B cell (primary cell): ENCODE data around the gene GAREM1. TPM values are rescaled to one million over a fixed set of nuclear protein-coding genes. Genes with fewer than 3 reads are reported as not detected.

Source experiments
- ATAC-seq: fragments of 200-7000 bp; cut with Tn5 transposase; one replicate; pipeline ENCODE4 v1.10.0; 2021; ENCODE audit warnings: low read depth, mild to moderate bottlenecking, moderate number of reproducible peaks, moderate library complexity
- CTCF ChIA-PET: fragments of 350-600 bp; sonication (Branson Sonifier 250); formaldehyde crosslinking; loops from one replicate; lab custom pipeline; 2021; ENCODE audit warnings: antibody characterized with exemption, inconsistent platforms; lab: Charles Lee
- POLR2A ChIA-PET: fragments of 350-600 bp; sonication (Branson Sonifier 250); formaldehyde crosslinking; loops from one replicate; lab custom pipeline; 2021; ENCODE audit warnings: antibody characterized with exemption; lab: Charles Lee
- DNase-seq: peaks from one replicate; pipeline ENCODE4 v3.0.0; 2013
- H2AFZ ChIP-seq: 2 replicates; pipeline ENCODE4 v1.6.1; 2012; ENCODE audit warnings: mild to moderate bottlenecking, low read depth, low read length; ENCODE audit not compliant: insufficient read depth, poor library complexity, severe bottlenecking
- H3K27ac ChIP-seq, 2 donors: 1 replicate in 1 of 2; 2 replicates in 1 of 2; pipeline ENCODE4 v1.5.1; 2012 to 2013; ENCODE audit warnings: low read length in 2 of 2, mild to moderate bottlenecking in 2 of 2, moderate library complexity in 1 of 2
- H3K27me3 ChIP-seq, 4 experiments: fragments of 200-600 bp in 1 of 4; sonication (generic) in 1 of 4; replicated peaks in 1 of 4; 1 replicate in 2 of 4; 2 replicates in 2 of 4; pipeline versions ENCODE4 v1.6.1 to v1.7.0; 2013 to 2016; ENCODE audit warnings: low read length in 3 of 4, mild to moderate bottlenecking in 2 of 4, mixed read lengths in 1 of 4, moderate library complexity in 1 of 4; ENCODE audit not compliant: insufficient read depth in 4 of 4, control insufficient read depth in 3 of 4; ENCODE audit errors: control extremely low read depth in 1 of 4
- H3K36me3 ChIP-seq, 2 experiments: replicated peaks in 1 of 2; 1 replicate in 1 of 2; 2 replicates in 1 of 2; pipeline versions ENCODE4 v1.6.1 to v1.7.1; 2013; ENCODE audit warnings: low read length in 1 of 2; ENCODE audit not compliant: insufficient read depth in 2 of 2, control insufficient read depth in 1 of 2; ENCODE audit errors: control extremely low read depth in 1 of 2, extremely low read depth in 1 of 2
- H3K4me1 ChIP-seq, 2 donors: fragments of 200-600 bp in 1 of 2; sonication (generic) in 1 of 2; 1 replicate in 1 of 2; 2 replicates in 1 of 2; pipeline versions ENCODE4 v1.5.1 to v1.6.1; 2013 to 2017; ENCODE audit warnings: low read length in 2 of 2; ENCODE audit not compliant: control insufficient read depth in 2 of 2, insufficient read depth in 2 of 2
- H3K4me2 ChIP-seq: replicated peaks from 2 replicates; pipeline ENCODE3; 2012; ENCODE audit warnings: mild to moderate bottlenecking, low read depth, low read length; ENCODE audit not compliant: poor library complexity, severe bottlenecking
- H3K4me3 ChIP-seq, 5 experiments: fragments of 200-600 bp in 1 of 5; sonication (generic) in 1 of 5; 1 replicate in 3 of 5; 2 replicates in 2 of 5; pipeline versions ENCODE4 v1.5.1 to v1.7.0; 2011 to 2016; ENCODE audit warnings: low read length in 4 of 5, mild to moderate bottlenecking in 4 of 5, low read depth in 2 of 5, control low read depth in 1 of 5, moderate library complexity in 1 of 5; ENCODE audit not compliant: insufficient read depth in 1 of 5; ENCODE audit errors: control extremely low read depth in 1 of 5, extremely low read depth in 1 of 5
- H3K79me2 ChIP-seq: fragments of 200-600 bp; sonication (generic); one replicate; pipeline ENCODE4 v1.6.0; 2016; ENCODE audit warnings: low read length; ENCODE audit not compliant: control insufficient read depth, insufficient read depth
- H3K9ac ChIP-seq: fragments of 200-600 bp; sonication (generic); 2 replicates; pipeline ENCODE4 v1.6.1; 2017; ENCODE audit warnings: mild to moderate bottlenecking, low read length, moderate library complexity
- H3K9me3 ChIP-seq, 3 donors: one replicate each; pipeline versions ENCODE4 v1.6.1 to v1.7.1; 2013; ENCODE audit warnings: low read length in 2 of 3; ENCODE audit not compliant: control insufficient read depth in 2 of 3, insufficient read depth in 1 of 3; ENCODE audit errors: control extremely low read depth in 1 of 3
- H4K20me1 ChIP-seq: 2 replicates; pipeline ENCODE4 v1.6.0; 2012; ENCODE audit warnings: mild to moderate bottlenecking, low read length; ENCODE audit not compliant: insufficient read depth, control insufficient read depth, poor library complexity, severe bottlenecking
- H3K27ac Mint-ChIP-seq: one replicate; pipeline ENCODE4 v1.8.0; 2021; ENCODE audit warnings: mixed read lengths
- H3K27me3 Mint-ChIP-seq: one replicate; pipeline ENCODE4 v1.8.0; 2021; ENCODE audit warnings: mixed read lengths
- H3K4me1 Mint-ChIP-seq: one replicate; pipeline ENCODE4 v1.8.0; 2021; ENCODE audit warnings: mixed read lengths
- H3K4me3 Mint-ChIP-seq: one replicate; pipeline ENCODE4 v1.8.0; 2021; ENCODE audit warnings: mixed read lengths
- H3K9me3 Mint-ChIP-seq: one replicate; pipeline ENCODE4 v1.8.0; 2022; ENCODE audit warnings: mixed read lengths; ENCODE audit not compliant: insufficient read depth
- EZH2 ChIP-seq: IDR thresholded peaks from 2 replicates; pipeline ENCODE4 v1.6.1; 2012; ENCODE audit warnings: borderline replicate concordance, low read depth, mild to moderate bottlenecking, moderate library complexity, low read length; ENCODE audit not compliant: insufficient read depth, poor library complexity, severe bottlenecking
- WGBS: methylation state at CpG from one replicate; pipeline ENCODE4 v1.1.5; 2013; ENCODE audit warnings: missing lambda C conversion rate; ENCODE audit not compliant: insufficient coverage; 5-methylcytosine and 5-hydroxymethylcytosine counted together
- intact Hi-C: fragments of 100-400 bp; cut with micrococcal nuclease; formaldehyde crosslinking; loops from one replicate; pipeline ENCODE4 v1.10.0; 2022
- polyA plus RNA-seq: library from polyadenylated mRNA; depleted of rRNA; stranded (reverse); fragments of >200 nt; gene quantifications from 2 replicates; pipeline ENCODE4 v1.2.3, GENCODE V29; 2012
- total RNA-seq, 2 donors: library from RNA; stranded (reverse); fragments of 120-200 nt in 1 of 2; gene quantifications; 1 replicate in 1 of 2; 2 replicates in 1 of 2; pipeline versions ENCODE4 v1.2.3 to v1.2.4, GENCODE V29; 2013 to 2022
- TF ChIP-seq, protein P1 (sequence below): fragments of 200-600 bp; IDR thresholded peaks from one replicate; pipeline ENCODE4 v1.8.0; 2022; ENCODE audit warnings: antibody characterized with exemption, mild to moderate bottlenecking

The GAREM1 gene
- total and polyA plus RNA-seq, 2 donors (not counting 1 experiment from before 2014, with no cell fraction given) = not detected

DNA sequence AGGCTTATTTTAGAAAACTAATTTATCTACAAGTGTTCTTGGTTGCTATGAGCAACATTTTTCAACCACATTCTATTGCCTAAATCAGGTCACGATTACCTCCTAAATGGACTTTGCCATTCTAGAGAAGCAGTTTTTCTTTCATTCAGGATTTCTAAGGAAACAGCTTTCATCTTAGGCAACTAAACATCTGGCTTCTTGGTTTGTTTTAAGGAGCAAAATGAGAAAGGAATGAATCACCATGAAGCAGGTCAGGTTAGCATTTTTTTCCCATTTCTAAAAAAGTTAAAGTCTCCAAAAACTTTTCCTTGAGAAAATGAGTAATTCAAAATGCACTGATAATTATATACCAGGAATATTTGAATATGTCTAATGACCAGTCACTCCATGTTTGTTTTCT, 114.8 kb downstream of the GAREM1 start:
- Histone ChIP-seq H3K27ac (no peak overlapping the region), H2AFZ (no peak overlapping the region), H4K20me1 (no peaks in the 10 kb centered on the region), H3K4me3 (no peak overlapping the region), H3K9ac (no peak overlapping the region), H3K36me3 (no peaks in the 10 kb centered on the region), H3K4me2 (no peak overlapping the region), H3K4me1 (no peaks in the 10 kb centered on the region), H3K79me2 (no peaks in the 10 kb centered on the region), H3K27me3 (no peaks in the 10 kb centered on the region), H3K9me3 (no peaks in the 10 kb centered on the region)
- no peaks in the 10 kb centered on the region for H3K4me1 Mint-ChIP-seq
- no peak overlapping the region for H3K4me3 Mint-ChIP-seq
- WGBS = 100% methylated on average over 1 of the region's 1 CpG
- no peaks in the 10 kb centered on the region for H3K9me3 Mint-ChIP-seq
- ChIA-PET POLR2A (no interaction called here), CTCF (no interaction called here)
- TF ChIP-seq, protein P1, sequence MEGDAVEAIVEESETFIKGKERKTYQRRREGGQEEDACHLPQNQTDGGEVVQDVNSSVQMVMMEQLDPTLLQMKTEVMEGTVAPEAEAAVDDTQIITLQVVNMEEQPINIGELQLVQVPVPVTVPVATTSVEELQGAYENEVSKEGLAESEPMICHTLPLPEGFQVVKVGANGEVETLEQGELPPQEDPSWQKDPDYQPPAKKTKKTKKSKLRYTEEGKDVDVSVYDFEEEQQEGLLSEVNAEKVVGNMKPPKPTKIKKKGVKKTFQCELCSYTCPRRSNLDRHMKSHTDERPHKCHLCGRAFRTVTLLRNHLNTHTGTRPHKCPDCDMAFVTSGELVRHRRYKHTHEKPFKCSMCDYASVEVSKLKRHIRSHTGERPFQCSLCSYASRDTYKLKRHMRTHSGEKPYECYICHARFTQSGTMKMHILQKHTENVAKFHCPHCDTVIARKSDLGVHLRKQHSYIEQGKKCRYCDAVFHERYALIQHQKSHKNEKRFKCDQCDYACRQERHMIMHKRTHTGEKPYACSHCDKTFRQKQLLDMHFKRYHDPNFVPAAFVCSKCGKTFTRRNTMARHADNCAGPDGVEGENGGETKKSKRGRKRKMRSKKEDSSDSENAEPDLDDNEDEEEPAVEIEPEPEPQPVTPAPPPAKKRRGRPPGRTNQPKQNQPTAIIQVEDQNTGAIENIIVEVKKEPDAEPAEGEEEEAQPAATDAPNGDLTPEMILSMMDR = no peak
- TF ChIP-seq EZH2 = no peak
- intact Hi-C loops = no loop called here
- no peak for DNase-seq
- no peaks in the 10 kb centered on the region for H3K27me3 Mint-ChIP-seq
- no peak overlapping the region for H3K27ac Mint-ChIP-seq
- no peak for ATAC-seq

DNA sequence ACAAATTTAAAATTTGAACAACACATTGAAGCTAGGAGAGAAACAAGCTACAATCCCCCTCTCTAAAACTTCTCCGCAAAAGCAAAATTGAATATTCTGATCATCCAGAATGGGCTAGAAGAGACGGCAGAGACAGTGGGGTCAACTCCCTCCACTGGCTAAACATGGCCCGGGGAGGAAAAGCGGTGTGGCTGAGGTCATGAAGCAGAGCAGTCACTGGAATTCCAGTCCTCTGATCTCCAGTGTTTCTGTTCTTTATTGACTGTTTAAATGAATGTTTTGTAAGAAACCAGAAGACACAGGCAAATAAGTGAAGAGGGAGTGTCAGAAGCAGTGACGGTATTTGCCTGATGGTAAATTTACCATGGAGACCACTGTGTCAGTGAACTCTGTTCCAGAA, 116.2 kb downstream of the GAREM1 start:
- no peak for ATAC-seq
- Histone ChIP-seq H3K4me1 (no peaks in the 10 kb centered on the region), H3K9me3 (no peaks in the 10 kb centered on the region), H3K4me3 (no peak overlapping the region), H2AFZ (no peak overlapping the region), H3K27ac (no peak overlapping the region), H3K27me3 (no peaks in the 10 kb centered on the region), H3K4me2 (no peak overlapping the region), H3K9ac (no peak overlapping the region), H3K36me3 (no peaks in the 10 kb centered on the region), H3K79me2 (no peaks in the 10 kb centered on the region), H4K20me1 (no peaks in the 10 kb centered on the region)
- CTCF ChIA-PET = no interaction called here
- TF ChIP-seq, protein P1 = no peak
- TF ChIP-seq EZH2 = no peak
- intact Hi-C loops = no loop called here
- no peak overlapping the region for H3K27ac Mint-ChIP-seq
- DNase-seq = no peak
- H3K4me3 Mint-ChIP-seq = no peak overlapping the region
- WGBS = 100% methylated on average over 4 of the region's 5 CpGs
- POLR2A ChIA-PET = no interaction called here
- H3K4me1 Mint-ChIP-seq = no peaks in the 10 kb centered on the region
- H3K27me3 Mint-ChIP-seq = no peaks in the 10 kb centered on the region
- H3K9me3 Mint-ChIP-seq = no peaks in the 10 kb centered on the region
